Activated CD4-positive, alpha-beta T cell treated with anti-CD3 and anti-CD28 coated beads for 48 hours (primary cell): ENCODE data around the gene KRTDAP.
"Not testable (repeated sequence)": the region's sequence is repeated elsewhere in the genome, so short reads cannot be mapped to it uniquely, and the experiment has no call there.

Source experiments
- DNase-seq: peaks from one replicate; pipeline ENCODE4 v3.0.0-alpha.2; 2020

The KRTDAP gene

DNA sequence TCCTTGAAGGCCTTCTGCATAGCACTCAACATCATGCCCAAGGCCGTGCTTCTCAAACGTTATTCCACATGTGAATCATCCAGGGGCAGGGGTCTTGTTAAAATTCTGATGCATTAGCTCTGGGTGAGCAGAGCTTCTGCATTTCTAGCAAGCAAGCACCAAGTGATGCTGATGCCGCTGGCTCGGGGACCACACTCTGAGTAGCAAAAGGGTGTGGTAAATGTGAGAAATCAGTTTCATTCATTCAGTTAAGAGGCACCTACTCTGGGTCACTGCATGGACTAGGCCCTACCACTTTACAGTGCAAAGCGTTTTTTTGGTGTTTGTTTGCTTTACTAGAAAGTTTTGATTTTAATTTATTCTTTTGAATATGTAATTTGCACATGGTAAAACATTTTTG lies 7.2 kb downstream of the KRTDAP start:
- DNase-seq = no peak

DNA sequence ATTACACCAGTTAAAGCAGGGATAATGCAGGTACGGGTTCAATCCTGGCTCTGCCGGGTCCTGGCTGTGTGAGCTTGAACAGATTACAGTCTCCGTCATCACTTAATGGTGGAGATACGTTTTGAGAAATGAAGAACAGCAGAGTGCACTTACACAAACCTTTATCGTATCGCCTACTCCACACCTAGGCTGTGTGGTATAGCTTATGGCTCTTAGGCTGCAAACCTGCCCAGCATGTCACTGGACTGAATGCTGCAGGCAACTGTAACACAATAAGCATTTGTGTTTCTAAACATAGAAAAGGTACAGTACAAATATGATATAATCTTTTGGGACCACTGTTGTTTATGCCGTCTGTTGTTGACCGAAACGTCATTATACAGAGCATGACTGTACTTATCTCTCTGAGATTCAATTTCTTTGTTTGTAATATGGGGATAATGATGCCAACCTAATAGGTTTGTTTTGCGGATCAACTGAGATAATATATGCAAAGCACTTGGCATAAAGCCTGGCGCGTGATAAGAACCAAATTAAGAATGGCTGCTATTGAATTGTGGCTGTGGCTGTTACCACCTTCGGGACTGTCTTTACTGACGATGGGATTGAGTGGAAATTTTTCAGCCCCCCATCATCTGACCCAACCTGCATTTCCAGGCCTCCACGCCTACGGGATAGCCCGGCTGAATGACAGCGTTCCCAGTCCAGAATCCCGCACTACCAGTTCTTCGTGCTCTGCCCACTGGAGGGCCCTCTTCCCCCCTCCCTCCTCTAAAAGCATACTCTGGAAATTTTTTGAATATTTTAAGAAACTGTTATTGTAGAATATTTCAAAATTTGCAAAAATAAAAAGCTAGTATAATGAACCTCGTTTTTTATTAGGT lies 11.2 kb downstream of the KRTDAP start:
- no peak for DNase-seq

DNA sequence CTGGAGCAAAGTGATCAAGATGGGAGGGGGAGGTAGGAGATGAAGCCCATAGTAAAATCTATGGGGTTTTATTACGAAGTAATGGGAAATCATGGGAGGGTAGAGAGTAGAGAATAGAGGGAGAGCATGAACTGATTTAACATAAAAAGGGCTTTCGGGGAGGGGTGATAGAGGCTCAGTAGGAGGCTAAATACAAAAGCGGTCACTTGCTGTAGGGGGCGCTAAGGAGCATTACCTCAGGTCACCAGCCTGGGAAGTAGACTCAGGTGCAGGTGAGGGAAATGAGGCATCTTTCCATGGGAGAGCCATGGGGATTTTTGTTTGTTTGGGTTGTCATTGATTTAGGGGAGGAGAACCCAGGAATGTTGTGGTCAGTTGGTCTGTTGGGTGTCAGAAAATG lies 14.1 kb downstream of the KRTDAP start:
- DNase-seq = peak; percentile 56

DNA sequence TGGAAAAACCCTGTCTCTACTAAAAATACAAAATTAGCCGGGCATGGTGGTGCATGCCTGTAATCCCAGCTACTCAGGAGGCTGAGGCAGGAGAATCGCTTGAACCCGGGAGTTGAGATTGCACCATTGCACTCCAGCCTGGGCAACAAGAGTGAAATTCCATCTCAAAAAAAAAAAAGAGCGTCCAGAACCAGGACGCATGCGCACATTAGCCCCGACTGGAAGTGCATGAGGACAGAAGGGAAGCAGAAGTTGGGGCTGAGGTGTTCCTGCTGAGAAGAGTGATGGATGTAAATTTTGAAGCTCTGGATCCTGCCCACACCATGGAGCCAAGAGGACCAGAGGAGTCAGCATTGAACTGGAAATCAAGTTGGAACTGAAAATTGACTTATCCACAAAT lies 15.7 kb downstream of the KRTDAP start:
- DNase-seq = not testable (repeated sequence)

DNA sequence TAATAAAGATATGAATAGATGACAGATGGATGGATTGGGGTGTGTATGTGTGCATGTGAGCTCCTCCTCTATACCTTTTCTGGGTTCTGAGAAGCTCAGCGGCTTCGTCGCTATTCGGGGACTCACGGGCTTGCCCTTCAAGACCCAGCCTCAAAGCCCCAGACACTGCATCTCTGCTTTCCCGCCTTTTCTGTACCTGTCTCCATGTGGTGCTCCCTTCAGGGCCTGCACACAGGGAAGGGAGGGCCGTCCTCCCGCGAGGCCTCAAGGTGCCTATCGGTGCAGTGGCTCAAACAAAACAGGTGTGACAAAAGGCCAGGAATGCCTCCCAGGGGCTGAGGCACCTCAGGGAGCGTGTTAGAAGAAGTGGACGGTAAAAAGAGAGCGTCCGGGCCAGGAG lies 16.2 kb downstream of the KRTDAP start:
- no peak for DNase-seq

DNA sequence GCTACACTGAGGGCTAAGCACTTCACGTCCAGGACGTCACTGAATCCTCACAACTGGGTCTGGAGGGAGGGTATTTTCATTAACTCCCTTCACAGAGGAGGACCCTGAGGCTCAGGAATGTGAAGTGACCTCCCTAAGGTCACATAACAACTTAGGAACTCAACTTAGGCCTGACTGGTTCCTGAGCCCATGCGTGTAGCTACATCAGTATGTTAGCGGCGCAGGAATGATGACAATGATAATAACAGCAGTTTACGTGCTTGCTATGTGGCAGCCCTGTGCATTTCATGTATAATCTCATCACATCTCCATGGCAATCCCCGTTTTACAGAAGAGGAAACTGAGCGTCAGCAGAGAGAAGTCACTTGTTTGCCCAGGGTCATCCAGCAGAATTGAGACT lies 18.3 kb downstream of the KRTDAP start:
- no peak for DNase-seq

DNA sequence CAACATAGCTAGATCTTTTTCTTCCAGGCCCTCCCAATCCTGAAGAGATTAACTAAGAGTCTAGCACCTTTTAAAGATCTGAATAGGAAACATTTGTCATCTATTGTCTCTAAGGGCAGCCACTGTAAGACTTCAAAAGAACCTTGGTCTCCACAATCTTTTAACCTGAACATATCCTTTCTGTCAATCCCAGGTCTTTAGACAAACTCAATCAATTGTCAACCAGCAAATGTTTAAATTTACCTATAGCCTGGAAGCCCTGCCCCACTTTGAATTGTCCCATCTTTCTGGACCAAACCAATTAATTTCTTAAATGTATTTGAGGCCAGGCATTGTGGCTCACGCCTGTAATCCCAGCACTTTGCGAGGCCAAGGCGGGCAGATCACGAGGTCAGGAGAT lies 19.2 kb downstream of the KRTDAP start:
- DNase-seq = not testable (repeated sequence)

DNA sequence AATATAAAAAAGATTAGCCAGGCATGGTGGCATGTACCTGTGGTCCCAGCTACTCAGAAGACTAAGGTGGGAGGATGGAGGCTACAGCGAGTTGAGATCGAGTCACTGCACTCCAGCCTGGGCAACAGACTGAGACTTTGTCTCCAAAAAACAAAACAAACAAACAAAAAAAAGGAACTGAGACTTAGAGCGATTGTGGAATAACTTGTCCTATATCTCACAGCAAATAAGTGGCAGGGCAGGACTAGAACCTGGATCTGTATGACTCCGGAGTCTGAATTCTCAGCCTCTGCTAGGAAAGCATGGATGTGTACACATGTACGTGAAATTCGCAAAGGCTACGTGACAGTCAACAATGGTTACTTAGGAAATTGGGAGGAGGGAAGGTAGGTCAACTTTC lies 20.1 kb downstream of the KRTDAP start:
- no peak for DNase-seq

DNA sequence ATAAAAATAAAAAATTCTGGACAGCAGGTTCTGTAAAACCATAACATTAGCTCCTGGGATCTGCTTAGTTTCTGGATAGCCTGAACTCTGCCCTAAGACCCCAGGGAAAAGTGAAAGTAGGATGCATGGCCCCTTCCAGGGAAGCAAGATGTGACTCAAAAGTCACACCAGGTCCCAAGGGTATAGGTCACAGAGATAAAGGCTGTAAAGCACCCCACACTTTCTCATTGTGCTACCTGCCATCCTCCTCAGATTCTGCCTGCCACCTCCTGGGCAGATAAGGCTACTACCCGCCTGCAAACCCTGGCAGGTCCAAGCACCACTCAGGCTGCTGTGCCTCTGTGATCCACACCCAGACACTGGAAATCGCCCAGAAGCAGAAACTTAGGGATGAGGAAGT lies 21.6 kb downstream of the KRTDAP start:
- DNase-seq = peak; percentile 77

DNA sequence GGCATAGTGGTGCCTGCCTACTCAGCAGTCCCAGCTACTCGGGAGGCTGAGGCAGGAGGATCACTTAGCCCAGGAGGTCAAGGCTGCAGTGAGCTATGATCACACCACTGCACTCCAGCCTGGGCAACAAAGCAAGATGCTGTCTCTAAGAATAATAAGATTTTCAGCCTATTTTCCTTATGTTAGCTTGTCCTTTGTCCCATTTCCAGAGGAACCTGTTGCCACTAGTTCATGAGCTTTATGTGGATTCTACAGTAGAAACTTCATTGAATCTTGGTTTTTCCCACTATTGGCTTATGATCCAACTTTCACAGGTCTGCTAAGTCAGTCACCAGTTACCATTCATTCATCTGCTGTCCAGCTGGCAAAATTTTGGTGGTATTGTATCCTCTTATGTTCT lies 24.0 kb downstream of the KRTDAP start:
- DNase-seq = no peak

DNA sequence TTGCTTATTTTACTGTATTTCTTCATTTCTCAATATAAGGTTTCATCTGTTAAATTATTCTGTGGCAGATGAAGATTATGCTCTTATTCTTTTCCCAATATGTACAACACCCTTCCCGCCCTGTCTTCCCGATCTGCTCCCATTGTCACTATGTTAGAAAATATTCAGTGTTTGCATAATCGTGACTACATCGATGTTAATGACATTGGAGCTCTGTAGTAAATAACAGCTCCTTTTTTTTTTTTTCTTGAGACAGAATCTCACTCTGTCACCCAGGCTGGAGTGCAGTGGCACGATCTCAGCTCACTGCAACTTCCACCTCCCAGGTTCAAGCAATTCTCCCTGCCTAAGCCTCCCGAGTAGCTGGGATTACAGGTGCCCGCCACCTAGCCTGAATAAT lies 27.3 kb downstream of the KRTDAP start:
- DNase-seq = not testable (repeated sequence)

DNA sequence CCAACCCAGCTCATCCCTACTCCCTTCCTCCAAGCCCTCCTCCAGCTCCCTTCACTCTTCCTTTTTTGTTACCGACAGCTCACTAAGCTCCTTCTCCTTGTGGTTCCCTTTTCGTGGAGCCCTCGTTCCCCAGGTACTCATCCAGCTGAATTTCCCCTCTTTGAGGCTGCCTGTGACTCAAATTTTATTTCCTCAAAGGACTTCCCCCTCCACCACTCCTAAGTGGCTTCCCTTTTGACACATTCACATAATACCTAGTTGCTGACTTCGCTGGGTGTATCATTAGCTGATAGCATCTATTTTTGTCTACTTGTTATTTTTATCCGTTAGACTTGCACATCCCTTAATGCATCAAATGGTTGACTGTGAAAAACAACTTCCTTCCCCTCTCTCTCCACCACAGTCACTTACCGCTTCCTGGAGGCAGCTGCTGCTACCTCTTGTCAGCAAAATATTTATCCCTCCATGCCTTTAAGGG lies 27.7 kb downstream of the KRTDAP start:
- DNase-seq = peak; percentile 22

DNA sequence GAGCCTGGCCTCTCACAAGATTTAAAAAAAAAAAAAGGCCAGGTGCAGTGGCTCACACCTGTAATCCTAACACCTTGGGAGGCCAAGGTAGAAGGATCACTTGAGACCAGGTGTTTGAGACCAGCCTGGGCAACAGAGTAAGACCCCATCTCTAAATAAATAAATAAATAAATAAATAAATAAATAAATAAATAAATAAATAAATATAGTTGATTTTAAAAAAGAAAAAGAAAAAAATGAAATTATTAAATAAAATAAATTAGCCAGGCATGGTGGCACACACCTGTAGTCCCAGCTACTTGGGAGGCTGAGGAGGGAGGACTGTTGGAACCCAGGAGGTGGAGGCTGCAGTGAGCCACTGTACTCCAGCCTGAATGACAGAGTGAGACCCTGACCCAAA lies 28.5 kb downstream of the KRTDAP start:
- not testable (repeated sequence) for DNase-seq

DNA sequence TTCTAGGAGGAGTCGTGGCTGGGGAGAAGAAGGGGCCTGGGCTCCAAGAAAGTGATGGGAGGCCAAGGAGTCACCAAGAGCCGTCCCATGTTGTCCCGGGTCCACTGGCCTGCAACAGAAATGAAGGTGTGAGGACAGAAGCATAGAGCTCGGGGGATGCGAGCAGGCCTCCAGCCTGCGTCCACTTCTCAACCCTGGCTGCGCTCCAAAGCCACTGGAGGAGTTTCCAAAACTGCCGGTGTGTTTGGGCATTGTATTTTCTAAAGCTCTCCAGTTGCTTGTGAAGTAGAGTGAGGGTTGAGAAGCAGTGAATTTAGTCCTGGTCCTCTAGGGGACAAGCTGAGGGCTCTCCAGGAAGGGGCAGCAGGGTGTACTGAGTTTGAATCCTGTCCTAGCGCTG lies 29.2 kb downstream of the KRTDAP start:
- no peak for DNase-seq

DNA sequence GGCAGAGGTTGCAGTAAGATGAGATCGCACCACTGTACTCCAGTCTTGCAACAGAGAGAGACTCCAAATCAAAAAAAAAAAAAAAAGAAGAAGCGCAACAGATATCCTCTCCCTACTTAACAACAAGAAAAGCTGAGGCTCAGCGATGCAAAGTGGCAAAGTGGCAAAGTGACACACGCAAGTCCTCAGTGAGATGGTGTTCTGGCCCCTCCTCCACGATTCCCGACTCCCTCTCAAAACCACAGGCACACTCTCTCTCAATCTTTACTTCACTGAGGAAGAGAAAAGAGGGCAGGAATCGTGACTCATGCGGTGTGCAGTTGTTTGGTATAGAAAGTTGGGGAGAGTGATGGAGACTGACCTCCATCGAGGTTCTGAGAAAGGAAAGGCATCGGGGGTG lies 29.7 kb downstream of the KRTDAP start:
- DNase-seq = peak; percentile 8

DNA sequence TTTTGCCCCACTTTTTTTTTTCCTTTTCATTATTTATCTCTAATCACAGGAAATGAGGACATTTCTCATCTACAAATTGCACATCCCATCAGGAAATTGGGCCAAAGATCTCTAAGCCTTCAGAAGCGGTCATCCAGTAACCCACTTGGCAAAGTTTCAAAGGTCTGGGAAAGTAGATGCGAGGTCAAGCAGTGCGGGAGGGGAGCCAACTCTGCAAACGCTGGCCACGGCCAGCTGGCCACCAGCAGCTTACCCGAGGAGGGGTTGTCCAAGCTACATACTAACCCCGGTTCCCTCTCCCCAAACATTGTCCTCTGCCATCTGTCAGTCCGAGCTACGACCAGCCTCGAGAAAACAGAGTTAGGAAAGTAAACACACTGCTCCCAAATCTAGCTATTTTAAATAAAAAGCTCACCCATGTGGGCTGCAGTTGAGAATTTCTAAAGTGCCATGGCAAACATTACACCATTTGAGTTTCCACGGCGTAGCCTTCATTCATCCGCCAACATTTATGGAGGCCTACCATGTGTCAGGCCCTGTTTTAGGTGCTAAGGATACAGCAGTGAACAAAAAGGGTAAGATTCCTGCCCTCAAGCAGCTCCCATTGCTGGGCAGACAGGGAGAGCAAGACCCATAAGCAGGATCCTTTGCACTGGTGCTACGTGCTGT lies 30.7 kb downstream of the KRTDAP start:
- no peak for DNase-seq

DNA sequence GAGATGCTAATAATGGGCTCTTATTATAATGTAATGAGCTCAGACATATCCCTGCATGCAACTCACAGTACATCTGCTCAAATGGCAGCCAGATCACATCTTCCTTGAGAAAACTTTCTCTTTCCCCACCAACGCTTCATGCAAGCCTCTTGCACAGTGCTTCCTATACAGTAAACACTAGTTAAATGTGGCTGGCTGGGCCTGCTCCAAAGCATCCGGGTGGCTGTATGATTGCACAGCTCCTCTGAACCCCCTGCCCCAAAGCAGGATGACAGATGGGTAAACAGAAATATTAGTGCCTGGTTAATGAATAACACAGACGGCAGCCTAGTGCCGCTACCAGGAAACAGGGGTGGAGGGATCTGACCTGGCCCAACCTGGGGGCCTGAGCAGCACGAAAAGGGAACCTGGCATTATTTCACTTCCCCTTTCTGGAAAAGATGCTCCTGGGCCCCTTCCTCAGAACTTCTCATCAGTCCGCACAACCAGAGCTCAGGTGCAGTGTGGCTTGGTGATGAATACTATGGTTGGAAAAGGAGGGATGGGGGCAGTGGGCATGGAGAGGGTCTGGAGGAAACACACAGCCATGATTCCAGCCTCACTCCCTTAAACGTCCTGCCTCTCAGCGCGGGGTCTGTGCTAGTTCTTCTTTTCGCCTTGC lies 31.4 kb downstream of the KRTDAP start:
- DNase-seq = no peak

DNA sequence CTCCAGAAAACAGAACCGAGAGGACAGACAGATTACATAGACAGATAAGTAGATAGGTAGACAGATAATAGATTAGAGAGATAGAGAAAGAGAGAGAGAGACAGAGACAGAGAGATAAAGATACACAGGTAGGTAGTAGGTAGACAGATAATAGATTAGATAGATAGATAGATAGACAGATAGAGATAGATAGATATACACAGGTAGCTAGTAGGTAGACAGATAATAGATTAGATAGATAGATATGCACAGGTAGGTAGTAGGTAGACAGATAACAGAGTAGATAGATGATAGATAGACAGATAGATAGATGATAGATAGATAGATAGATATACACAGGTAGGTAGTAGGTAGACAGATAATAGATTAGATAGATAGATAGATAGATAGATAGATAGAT lies 32.1 kb downstream of the KRTDAP start:
- DNase-seq = no peak

DNA sequence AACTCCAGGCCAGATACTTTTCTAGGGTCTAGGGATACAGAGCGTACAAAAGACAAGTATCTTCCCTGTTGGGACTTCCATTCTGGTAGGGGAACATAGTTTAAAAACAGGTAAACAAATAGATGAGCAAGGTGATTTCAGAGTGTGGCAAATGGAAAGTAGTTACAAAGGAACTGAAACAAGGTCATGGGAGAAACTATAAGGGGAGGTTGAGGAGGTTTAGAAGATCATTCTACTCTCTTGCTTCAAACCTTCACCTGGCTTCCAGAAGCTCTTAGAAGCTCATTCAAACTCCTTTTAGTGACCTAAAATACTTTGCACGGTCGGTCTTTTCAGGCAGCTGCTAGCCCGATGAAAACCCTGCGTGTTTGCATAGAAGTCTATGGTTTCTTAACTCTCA lies 33.1 kb downstream of the KRTDAP start:
- DNase-seq = no peak

DNA sequence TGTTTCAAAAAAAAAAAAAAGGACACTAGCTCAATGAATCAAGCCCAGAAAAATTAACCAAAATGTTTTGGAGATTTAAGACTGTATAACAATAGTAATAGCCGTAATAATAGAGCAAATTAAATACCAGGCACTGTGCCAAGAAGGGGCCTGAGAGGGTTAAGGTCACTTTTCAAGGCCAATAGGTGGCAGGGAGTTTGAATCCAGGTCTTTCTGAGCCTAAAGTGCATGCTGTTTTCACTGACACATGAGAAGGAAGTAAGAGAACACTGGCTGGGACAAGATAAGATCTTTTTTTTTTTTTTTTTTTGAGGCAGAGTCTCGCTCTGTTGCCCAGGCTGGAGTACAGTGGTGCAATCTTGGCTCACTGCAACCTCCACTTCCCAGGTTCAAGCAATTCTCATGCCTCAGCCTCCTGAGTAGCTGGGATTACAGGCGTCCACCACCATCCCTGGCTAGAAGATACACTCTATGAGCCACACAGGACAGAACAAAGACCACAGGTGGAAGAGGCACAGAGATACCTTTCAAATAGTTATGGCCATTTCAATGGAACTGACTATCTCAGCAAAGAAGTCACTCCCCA lies 34.6 kb downstream of the KRTDAP start:
- no peak for DNase-seq

DNA sequence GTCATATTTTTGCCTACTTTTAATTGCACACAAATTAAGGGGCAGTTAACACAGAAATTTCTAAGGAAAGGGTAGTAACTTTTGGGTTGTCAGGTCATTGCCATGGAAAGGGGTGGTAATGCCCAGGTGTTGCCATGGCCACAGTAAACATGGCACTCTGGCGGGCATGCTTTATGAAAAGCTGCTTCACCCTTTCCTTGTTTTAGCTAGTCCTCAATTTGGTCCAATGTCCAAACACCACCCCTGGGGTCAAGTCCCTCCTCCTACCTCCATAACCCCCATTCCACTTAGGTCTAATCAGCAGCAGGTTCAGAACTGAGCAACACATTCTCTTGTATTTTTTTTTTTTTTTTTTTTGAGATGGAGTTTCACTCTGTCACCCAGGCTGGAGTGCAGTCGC lies 35.6 kb downstream of the KRTDAP start:
- DNase-seq = no peak

DNA sequence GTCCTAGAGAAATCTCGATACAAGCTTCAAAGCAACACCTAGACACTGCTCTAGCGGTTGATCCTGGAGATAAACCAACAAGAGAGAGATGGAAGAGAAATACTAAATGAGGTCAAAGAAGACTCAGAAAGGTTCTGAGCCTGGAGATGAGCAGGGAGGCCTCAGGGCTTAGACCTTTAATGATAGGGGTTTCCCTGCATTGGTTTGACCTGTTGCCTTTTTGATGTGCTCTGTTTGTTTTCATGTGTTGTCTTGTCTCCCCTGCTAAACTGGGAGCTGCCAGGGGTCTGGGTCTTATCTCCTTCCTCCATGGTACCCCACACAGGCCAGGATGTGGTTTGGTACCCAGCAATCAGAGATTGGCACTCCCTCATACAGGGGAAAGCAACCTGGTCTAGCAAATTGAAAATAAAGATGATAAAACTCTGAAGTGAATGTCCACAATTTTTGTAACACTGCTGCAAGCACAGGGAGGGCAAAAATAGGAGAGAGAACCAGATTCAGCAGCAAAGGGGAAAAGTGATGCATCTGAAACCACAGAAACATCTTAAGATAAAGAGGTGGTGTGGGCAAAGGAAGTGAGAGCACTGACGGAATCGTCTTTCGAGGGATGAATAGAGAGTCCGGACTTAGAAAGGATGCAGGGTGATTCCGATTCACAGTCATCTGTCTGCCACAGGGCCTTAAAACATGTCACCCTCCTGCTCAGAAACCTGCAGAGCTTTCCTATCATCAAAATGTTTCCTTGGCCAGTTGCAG lies 38.7 kb downstream of the KRTDAP start:
- peak; percentile 41 for DNase-seq
